ENCODE results near the gene OTUD6A.
A peak's percentile ranks its signal among the peaks of the same experiment; 100 is the strongest.

DNA sequence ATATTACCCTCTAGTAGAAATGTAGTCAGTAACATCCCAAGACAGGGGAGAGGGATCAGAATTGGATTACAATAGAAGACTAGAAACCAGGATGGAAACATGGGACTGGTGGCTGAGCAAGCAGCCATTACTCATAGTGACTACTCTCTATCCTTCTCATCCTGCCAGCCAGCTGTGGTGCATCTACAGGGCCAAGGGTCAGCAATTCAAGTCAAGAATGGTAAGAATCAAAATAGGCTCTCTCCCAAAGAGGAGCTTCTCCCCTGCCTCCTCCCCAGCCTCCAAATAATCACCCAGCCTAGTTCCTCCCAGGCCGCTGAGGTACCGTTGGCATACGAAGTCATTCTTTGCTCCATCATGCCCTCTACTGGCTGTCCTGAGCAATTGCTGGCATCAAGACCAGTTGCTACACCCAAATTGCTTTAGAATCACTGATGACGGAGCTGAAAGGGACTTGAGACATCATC is 31.9 kb upstream of the OTUD6A start:
- TF ChIP-seq CTCF (IDR thresholded peaks at IDR 0.05) (peak in 4 of 7 experiments; percentile 42 to 65 (median 60)), POLR2A (IDR thresholded peaks at IDR 0.05) (no peak)

Data from stomach (tissue), 4 donors.